OCI-M2 (cell line): Measurements from ENCODE around the gene ARHGEF9.

ENCODE experiments used
- DNase-seq: peaks from one replicate; lab custom pipeline; 2025; ENCODE audit not compliant: unreplicated experiment; lab: John Stamatoyannopoulos, UW

Gene ARHGEF9

GRCh38 chrX:63746715-63747114, 38.3 kb downstream of the ARHGEF9 start:
- DNase-seq: no peak

- no peak for DNase-seq
Observed at GRCh38 chrX:63746278-63746677, 38.7 kb downstream of the ARHGEF9 start.

GRCh38 chrX:63744850-63745394, 40.1 kb downstream of the ARHGEF9 start:
- no peak for DNase-seq

- no peak for DNase-seq
Observed at GRCh38 chrX:63743596-63743995, 41.4 kb downstream of the ARHGEF9 start.

GRCh38 chrX:63740382-63740781, 44.6 kb downstream of the ARHGEF9 start:
- no peak for DNase-seq

- no peak for DNase-seq
Observed at GRCh38 chrX:63739885-63740284, 45.1 kb downstream of the ARHGEF9 start.

GRCh38 chrX:63738696-63739095, 46.3 kb downstream of the ARHGEF9 start:
- DNase-seq: no peak

- no peak for DNase-seq
Observed at GRCh38 chrX:63737131-63737921, 47.7 kb downstream of the ARHGEF9 start.

GRCh38 chrX:63735882-63736281, 49.1 kb downstream of the ARHGEF9 start:
- DNase-seq: no peak

- DNase-seq: no peak
Observed at GRCh38 chrX:63720293-63720692, 64.7 kb downstream of the ARHGEF9 start.

- no peak for DNase-seq
Observed at GRCh38 chrX:63719633-63720032, 65.4 kb downstream of the ARHGEF9 start.

- DNase-seq: no peak
Observed at GRCh38 chrX:63718010-63718694, 66.9 kb downstream of the ARHGEF9 start.

GRCh38 chrX:63713526-63713925, 71.5 kb downstream of the ARHGEF9 start:
- DNase-seq: no peak

GRCh38 chrX:63708801-63709200, 76.2 kb downstream of the ARHGEF9 start:
- peak; percentile 7 for DNase-seq

- DNase-seq: no peak
Observed at GRCh38 chrX:63702556-63702955, 82.5 kb downstream of the ARHGEF9 start.

GRCh38 chrX:63686878-63687714, 97.9 kb downstream of the ARHGEF9 start:
- DNase-seq: no peak

- DNase-seq: no peak
Observed at GRCh38 chrX:63680423-63680822, 104.6 kb downstream of the ARHGEF9 start.

- no peak for DNase-seq
Observed at GRCh38 chrX:63679432-63679831, 105.6 kb downstream of the ARHGEF9 start.

GRCh38 chrX:63675716-63676115, 109.3 kb downstream of the ARHGEF9 start:
- no peak for DNase-seq

- no peak for DNase-seq
Observed at GRCh38 chrX:63673896-63674295, 111.1 kb downstream of the ARHGEF9 start.

GRCh38 chrX:63664741-63665140, 120.3 kb downstream of the ARHGEF9 start:
- DNase-seq: no peak
